GM15510 (cell line): ENCODE measurements around the gene MICOS13.

Experiments
- POLR2A ChIP-seq: IDR thresholded peaks from 3 replicates; pipeline ENCODE4 v1.6.1; 2011; ENCODE audit warnings: borderline replicate concordance; ENCODE audit not compliant: insufficient read length; ENCODE audit errors: extremely low read depth

Gene MICOS13

DNA sequence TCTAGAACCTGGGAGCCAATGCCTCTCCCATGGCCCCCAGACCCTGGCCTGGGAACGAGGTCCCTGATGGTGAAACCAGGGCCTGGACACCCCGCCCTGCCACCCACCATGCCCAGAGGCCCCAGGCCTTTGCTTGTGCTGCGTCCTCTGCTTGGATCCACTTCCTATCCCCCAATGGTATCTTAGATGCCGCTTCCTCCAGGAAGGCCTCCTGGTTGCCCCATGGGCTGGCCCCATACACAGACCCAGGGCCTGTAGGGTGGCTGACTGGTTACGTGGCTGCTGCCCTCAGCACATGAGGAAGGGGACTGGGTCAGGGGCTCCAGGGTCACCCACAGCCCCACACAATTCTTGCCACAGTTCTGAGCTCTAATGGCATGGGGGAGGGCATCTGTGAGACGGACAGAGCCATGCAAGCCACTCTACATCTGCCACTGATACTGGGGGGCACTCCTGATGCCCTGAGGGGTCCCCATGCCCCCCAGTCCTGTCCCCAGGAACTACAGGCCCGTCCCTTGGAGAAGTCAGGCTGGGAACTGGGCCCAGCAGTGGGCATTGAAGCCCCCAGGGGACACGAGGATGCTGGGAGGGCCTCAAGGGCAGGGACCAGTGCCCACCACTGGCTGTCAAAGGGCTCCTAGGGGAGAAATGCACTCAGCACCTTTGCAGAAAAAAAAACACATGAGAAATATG lies 14.8 kb upstream of the MICOS13 start:
- TF ChIP-seq POLR2A: no peak

- TF ChIP-seq POLR2A: no peak
These were observed 14.0 kb upstream of the MICOS13 start for GRCh38 chr19:5694167-5694955.

DNA sequence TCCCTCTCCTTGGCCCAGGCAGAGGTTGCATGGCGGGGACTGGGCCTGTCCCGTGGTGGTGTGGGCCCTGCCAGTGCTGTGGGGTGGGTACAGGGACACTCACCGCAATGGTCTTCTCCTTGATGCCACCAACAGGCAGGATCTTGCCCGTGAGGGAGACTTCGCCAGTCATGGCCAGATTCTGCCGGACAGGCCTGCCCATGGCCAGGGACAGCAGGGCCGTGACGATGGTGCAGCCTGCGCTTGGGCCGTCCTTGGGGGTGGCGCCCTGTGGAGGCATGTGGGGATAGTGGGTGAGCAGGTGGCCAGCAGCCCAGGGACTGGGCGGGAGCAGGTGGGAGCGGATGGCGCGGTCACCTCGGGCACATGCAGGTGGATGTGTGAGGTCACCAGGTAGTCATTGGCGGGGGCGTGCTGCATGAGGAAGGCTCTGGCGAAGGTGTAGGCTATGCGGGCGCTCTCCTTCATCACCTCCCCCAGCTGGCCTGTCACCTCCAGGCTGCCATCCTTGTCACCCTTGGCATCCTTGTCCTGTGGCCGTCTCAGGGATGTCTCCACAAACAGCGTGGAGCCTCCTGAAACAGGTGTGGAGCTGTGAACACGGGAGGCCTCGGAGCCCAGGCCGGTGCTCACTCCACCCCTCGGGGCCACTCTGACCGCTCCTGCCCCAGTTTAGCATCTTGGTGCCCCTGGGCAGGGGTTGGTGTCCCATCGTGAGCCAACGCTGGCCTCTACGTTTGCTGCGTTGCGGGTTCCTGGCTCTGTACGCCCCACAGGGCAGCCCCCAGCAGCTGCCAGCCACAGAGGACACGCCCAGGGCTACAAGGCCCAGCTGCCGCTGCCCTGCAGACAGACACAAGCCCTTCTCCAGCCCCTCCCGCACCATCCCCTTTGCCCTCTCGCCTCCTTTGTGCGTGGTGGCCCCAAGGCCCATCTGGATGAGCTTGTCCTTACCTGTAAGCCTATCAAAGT lies 13.2 kb upstream of the MICOS13 start:
- peak; percentile 21 for TF ChIP-seq POLR2A

- TF ChIP-seq POLR2A: peak; percentile 6
These were observed 12.4 kb upstream of the MICOS13 start for GRCh38 chr19:5692723-5693194.

DNA sequence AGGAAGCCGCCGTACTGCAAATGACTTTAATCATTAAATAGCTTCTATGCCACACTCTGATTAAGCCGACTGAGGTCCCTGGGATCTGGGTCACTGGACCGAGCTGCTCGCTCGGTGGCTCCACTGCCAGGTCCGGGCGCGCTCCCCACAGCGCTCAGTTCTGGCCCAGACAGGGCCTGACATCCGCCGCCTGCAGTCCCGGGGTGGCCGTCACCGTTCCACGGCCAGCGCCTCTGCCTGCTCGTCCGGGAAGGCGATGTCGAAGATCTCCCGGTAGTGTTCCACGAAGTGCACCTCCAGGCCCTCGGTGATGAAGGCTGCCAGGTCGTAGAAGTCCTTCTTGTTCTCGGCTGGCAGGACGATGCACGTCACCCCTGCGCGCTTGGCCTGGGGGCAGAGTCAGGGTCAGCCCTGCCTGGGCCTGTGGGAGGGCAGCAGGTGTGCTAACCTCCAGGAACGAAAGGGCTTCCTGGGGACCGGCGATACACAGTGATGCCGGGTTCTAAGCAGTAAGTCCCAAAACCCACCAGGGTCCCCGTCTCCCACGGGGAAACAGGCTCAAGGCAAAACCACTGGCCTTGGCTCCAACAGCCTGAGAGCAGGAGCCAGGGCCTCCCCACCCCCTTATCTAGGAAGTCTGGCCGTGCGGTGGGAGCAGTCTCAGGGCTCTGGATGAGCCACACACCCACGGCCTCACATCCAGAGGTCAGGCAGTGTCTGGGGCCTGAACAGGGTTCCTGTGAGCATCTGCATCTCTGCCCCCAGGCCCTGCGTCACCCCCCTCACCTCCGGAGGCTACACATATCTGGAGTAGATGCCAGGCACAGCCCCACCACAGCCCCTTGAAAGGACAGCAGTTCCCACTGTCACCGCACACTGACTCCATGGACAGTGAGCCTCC lies 11.8 kb upstream of the MICOS13 start:
- no peak for TF ChIP-seq POLR2A

- no peak for TF ChIP-seq POLR2A
These were observed 10.9 kb upstream of the MICOS13 start for GRCh38 chr19:5690955-5691821.

DNA sequence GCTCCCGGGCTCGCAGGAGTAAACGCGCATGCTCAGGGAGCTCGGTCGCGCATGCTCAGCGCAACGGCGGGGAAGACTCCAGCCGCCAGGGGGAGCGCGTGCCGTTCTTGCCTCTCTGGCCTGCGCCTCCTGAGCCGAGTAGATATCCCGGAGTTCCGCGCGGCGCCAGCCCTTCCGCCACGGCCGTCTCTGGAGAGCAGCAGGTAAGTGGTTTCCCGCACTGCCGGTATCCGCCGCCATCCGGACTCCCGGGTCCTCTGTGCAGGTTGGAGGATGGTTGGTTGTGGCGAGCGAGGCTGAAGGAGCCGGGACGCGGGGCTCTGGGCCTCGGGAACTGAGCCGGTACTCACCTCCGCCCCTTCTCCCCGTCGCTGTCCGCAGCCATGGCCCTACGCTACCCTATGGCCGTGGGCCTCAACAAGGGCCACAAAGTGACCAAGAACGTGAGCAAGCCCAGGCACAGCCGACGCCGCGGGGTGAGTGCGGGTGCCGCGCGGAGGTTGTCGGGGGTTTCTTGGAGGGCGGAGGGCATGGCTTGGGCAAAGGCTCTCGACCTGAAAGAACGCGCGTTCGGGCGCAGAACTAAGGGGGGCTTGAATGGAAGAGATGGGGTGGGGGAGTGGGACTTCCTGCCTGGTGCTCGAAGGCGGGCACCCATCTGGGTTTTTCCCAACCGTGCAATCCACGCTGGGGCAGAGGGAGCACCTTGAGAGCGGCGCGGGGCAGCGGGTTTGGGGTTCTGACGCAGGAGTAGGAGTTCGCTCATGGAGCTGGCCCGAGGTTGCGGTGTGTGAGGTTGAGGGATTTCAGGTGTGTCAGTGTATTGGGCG lies 10.0 kb upstream of the MICOS13 start, which contains the start of gene RPL36:
Gene RPL36 (plus strand): TSS at position 171 of the 830 bp plus-strand sequence. CDS start 213 bp downstream, at position 384.
- peak; percentile 99 for TF ChIP-seq POLR2A

- TF ChIP-seq POLR2A: no peak
These were observed 7.3 kb upstream of the MICOS13 start for GRCh38 chr19:5687360-5688198.

- TF ChIP-seq POLR2A: peak; percentile 41
These were observed 6.5 kb upstream of the MICOS13 start for GRCh38 chr19:5686647-5687359.

GRCh38 chr19:5686326-5686646 lies 6.0 kb upstream of the MICOS13 start:
- TF ChIP-seq POLR2A: no peak
